Sigmoid colon (tissue), 7 donors: ENCODE results near the gene RNF125. TPM values are rescaled to one million over a fixed set of nuclear protein-coding genes. Genes with fewer than 3 reads are reported as not detected.

Source experiments
- DNase-seq: peaks from one replicate; pipeline ENCODE4 v3.0.0-alpha.2; 2019
- H3K27ac ChIP-seq, 4 donors: fragments of 200-600 bp; sonication (generic); one replicate each; pipeline ENCODE4 v1.5.1; 2016 to 2019; ENCODE audit warnings: mild to moderate bottlenecking in 1 of 4
- H3K27me3 ChIP-seq, 3 donors: fragments of 200-600 bp; sonication (generic); one replicate each; pipeline ENCODE4 v1.5.1; 2019; ENCODE audit warnings: mild to moderate bottlenecking in 1 of 3
- H3K36me3 ChIP-seq, 4 donors: fragments of 200-600 bp; sonication (generic); one replicate each; pipeline ENCODE4 v1.5.1; 2016 to 2019
- H3K4me1 ChIP-seq, 4 donors: fragments of 200-600 bp; sonication (generic); one replicate each; pipeline ENCODE4 v1.5.1; 2017 to 2019
- H3K4me3 ChIP-seq, 4 donors: fragments of 200-600 bp; sonication (generic); one replicate each; pipeline ENCODE4 v1.5.1; 2017 to 2019; ENCODE audit warnings: mild to moderate bottlenecking in 2 of 4, moderate library complexity in 1 of 4
- H3K9me3 ChIP-seq, 4 donors: fragments of 200-600 bp in 3 of 4; sonication (generic) in 3 of 4; one replicate each; pipeline versions ENCODE4 v1.5.1 to v1.6.1; 2013 to 2019
- EP300 ChIP-seq, 4 donors: sonication (generic); formaldehyde crosslinking; IDR thresholded peaks; one replicate each; pipeline ENCODE4 v1.6.1; 2017; ENCODE audit warnings: antibody characterized with exemption in 4 of 4
- POLR2A ChIP-seq, 2 donors: fragments of 450-650 bp; IDR thresholded peaks; one replicate each; pipeline ENCODE4 v1.6.1; 2016; ENCODE audit warnings: antibody characterized with exemption in 2 of 2, mild to moderate bottlenecking in 2 of 2, moderate library complexity in 2 of 2
- POLR2AphosphoS5 ChIP-seq, 4 donors: sonication (generic); formaldehyde crosslinking; IDR thresholded peaks; one replicate each; pipeline ENCODE4 v1.6.1; 2017; ENCODE audit warnings: antibody characterized with exemption in 4 of 4
- WGBS, 2 donors: extraction: QIAGEN DNeasy Blood & Tissue Kit; methylation state at CpG; one replicate each; pipeline ENCODE4 v1.1.7; 2013; 5-methylcytosine and 5-hydroxymethylcytosine counted together
- intact Hi-C: fragments of 100-400 bp; cut with DNase I; formaldehyde crosslinking; loops from one replicate; pipeline ENCODE4 v1.15.1; 2023
- polyA plus RNA-seq, 3 donors: library from polyadenylated mRNA; stranded (reverse); fragments of 200-250 nt; gene quantifications; one replicate each; pipeline ENCODE4 v1.2.3, GENCODE V29; 2013
- total RNA-seq, 4 donors: library from RNA; depleted of rRNA; stranded (reverse); fragments of >200 nt; gene quantifications; one replicate each; pipeline ENCODE4 v1.1.0, GENCODE V29; 2016
- TF ChIP-seq, protein P1 (sequence below), 4 experiments: fragments of 450-650 bp in 3 of 4; fragments of 200-600 bp in 1 of 4; IDR thresholded peaks; one replicate each; pipeline ENCODE4 v1.5.1; 2016 to 2019; ENCODE audit warnings: antibody characterized with exemption in 4 of 4, mild to moderate bottlenecking in 3 of 4, moderate library complexity in 2 of 4
- donor health status: healthy with polysubstance abuse.
- donor health status: Bipolar disorder and iron deficiency.
- donor health status: healthy.

The RNF125 gene
- total and polyA plus RNA-seq, 7 donors: 0.95 to 5.9 (median 4.8) TPM

DNA sequence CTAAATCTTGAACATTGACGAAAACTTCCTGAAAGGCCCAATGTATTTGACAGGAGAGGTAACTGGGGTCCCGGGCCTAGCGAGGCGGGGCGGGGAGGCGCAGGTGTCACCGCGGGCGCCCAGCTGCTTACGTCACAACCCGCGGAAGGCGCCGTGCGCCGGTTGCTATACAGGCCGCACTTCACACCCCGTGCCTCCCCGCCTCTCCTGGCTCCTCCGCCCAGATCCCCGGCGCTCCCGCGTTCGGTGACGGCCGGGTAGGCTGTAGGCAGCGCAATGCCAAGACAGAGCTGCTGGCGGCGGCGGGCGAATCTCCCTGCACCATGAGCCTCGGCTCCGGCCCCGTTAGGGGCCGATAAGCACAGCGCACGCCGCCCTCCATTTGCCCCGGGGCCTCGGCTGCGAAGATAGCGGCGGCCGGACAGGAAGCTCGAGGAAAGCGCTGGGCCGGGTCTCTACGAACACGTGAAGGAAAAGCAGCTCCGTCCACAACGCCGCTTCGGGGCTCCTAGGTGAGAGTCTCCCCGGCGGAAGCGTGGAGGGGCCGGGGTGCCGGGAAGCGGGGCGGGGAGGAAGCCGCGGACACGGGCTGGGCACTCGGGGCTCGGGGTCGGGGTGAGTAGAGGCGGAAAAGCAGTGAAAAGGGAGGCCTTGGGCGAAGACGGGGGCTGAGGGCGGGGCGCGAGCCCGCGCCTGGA, 73.2 kb downstream of the RNF125 start, which contains the start of gene RNF138:
RNF138 (plus strand) TSS at position 151 of the 698 bp plus-strand sequence. CDS start 903 bp downstream, outside the sequence.
- intact Hi-C loops: loop anchor here (2.0 to 10.0 kb wide), 2 partner anchors 149 to 193 kb away; partner anchors contain the start of gene TRAPPC8
- TF ChIP-seq EP300 (IDR thresholded peaks at IDR 0.05) (peak in 1 of 4 donors; percentile 6), POLR2A (IDR thresholded peaks at IDR 0.05) (peak; percentile 41 to 64), POLR2AphosphoS5 (IDR thresholded peaks at IDR 0.05) (peak; percentile 77 to 86 (median 81))
- TF ChIP-seq, protein P1, sequence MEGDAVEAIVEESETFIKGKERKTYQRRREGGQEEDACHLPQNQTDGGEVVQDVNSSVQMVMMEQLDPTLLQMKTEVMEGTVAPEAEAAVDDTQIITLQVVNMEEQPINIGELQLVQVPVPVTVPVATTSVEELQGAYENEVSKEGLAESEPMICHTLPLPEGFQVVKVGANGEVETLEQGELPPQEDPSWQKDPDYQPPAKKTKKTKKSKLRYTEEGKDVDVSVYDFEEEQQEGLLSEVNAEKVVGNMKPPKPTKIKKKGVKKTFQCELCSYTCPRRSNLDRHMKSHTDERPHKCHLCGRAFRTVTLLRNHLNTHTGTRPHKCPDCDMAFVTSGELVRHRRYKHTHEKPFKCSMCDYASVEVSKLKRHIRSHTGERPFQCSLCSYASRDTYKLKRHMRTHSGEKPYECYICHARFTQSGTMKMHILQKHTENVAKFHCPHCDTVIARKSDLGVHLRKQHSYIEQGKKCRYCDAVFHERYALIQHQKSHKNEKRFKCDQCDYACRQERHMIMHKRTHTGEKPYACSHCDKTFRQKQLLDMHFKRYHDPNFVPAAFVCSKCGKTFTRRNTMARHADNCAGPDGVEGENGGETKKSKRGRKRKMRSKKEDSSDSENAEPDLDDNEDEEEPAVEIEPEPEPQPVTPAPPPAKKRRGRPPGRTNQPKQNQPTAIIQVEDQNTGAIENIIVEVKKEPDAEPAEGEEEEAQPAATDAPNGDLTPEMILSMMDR (IDR thresholded peaks at IDR 0.05): no peak
- Histone ChIP-seq H3K27ac (peak within 1 kb of the TSS; percentile 94 to 100 (median 100)), H3K9me3 (no peaks in the 10 kb centered on the region), H3K4me3 (peak within 1 kb of the TSS; percentile 69 to 95 (median 78)), H3K4me1 (peaks cover 0 to 30% (median 21%) of the 10 kb centered on the region in 4 donors), H3K36me3 (no peaks in the 10 kb centered on the region), H3K27me3 (no peaks in the 10 kb centered on the region)
- peak; percentile 95 for DNase-seq
- WGBS, 2 donors: 1% methylated on average over 75 of the region's 75 CpGs

DNA sequence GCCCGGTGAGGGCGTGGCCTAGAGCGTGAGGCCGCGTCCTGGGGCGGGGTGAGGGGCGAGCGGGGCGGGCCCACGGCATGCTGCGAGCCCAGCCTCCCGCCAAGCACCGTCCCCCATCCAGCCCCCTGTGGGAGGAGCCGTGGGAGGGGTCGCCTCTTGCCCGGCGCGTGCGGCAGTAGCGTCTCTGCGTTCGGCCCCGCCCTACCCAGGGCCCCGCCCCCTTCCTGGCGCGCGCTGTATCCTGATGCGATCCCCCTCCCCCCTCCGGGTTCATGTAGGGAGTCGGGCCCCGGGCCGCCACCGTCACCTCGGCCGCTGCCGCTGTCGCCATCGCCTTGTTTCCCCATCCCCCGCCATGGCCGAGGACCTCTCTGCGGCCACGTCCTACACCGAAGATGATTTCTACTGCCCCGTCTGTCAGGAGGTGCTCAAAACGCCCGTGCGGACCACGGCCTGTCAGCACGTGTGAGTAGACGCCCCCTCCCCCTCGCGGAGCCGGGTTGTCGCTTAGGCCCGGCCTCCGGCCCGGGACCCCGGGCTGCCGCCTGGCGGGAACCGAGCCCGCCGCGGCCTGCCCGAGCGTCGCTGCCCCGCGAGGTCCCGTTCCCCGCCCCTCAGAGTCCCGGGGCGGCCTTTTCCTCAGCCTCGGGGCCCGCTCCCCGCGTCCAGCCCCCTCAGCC, 73.9 kb downstream of the RNF125 start:
- Histone ChIP-seq H3K4me3 (peak overlapping the region; percentile 69 to 95 (median 78)), H3K27ac (peak overlapping the region; percentile 94 to 100 (median 100)), H3K27me3 (no peaks in the 10 kb centered on the region), H3K36me3 (no peaks in the 10 kb centered on the region), H3K9me3 (no peaks in the 10 kb centered on the region), H3K4me1 (peaks cover 0 to 37% (median 21%) of the 10 kb centered on the region in 4 donors)
- TF ChIP-seq POLR2A (IDR thresholded peaks at IDR 0.05) (peak; percentile 33 to 54), EP300 (IDR thresholded peaks at IDR 0.05) (peak in 1 of 4 donors; percentile 37), POLR2AphosphoS5 (IDR thresholded peaks at IDR 0.05) (peak; percentile 77 to 86 (median 82))
- TF ChIP-seq, protein P1 (IDR thresholded peaks at IDR 0.05): no peak
- WGBS, 2 donors: 1% methylated on average over 77 of the region's 77 CpGs
- peak; percentile 100 for DNase-seq
- intact Hi-C loops: loop anchor here (10.0 kb wide), 1 partner anchor 192 kb away; no protein-coding TSS in a partner anchor

DNA sequence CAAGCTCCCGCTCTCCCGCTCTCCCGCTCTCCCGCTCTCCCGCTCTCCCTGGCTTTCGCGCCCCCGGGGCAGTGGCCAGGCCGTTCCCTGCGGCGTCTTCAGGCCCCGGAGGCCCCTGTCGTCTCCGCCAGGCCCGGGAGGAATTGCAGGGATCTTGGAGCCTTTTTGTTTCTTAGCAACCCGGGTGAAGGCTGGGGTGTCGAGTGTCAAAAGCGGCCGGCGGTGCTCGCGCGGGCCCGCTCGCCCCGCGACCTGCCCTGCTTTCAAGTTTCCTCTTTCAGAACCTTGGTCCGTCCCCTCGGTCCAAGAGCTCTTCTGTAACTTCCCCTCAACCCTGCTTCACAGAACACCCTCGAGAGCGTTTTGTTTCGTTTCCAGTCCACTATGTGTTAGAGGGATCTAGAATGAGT, 74.5 kb downstream of the RNF125 start:
- no peaks in the 10 kb centered on the region for H3K9me3 ChIP-seq
- intact Hi-C loops: loop anchor here (10.0 kb wide), 1 partner anchor 192 kb away; no protein-coding TSS in a partner anchor
- peaks cover 0 to 41% (median 21%) of the 10 kb centered on the region in 4 donors for H3K4me1 ChIP-seq
- peak; percentile 77 for DNase-seq
- TF ChIP-seq, protein P1 (IDR thresholded peaks at IDR 0.05): no peak
- TF ChIP-seq POLR2AphosphoS5 (IDR thresholded peaks at IDR 0.05): peak in 2 of 4 donors; percentile 5 to 33
- TF ChIP-seq EP300 (IDR thresholded peaks at IDR 0.05): no peak
- TF ChIP-seq POLR2A (IDR thresholded peaks at IDR 0.05): peak in 1 of 2 donors; percentile 19
- H3K27me3 ChIP-seq: no peaks in the 10 kb centered on the region
- peak overlapping the region; percentile 69 to 95 (median 78) for H3K4me3 ChIP-seq
- 0 to 1% methylated on average over 32 of the region's 32 CpGs for WGBS, 2 donors
- no peaks in the 10 kb centered on the region for H3K36me3 ChIP-seq
- peak overlapping the region; percentile 94 to 100 (median 100) for H3K27ac ChIP-seq

DNA sequence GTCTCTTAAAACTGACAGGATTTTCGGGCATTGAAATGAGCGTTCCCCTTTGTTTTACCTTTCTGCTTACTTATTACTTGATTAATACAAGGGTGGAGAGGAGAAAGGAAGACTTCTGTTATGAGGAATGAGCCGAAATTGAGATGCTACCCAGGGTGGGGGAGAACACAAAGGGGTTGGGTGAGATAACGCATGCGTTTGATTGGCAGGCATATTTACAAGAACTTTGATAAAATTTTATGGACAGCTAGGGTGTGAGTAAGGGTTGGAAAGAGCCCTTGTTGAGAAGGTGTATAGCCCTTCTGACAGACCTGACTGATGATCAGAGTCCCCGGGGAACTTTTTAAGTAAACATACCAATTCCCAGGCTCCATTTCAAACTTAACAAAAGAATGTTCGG, 74.9 kb downstream of the RNF125 start:
- H3K4me1 ChIP-seq: peaks cover 0 to 41% (median 21%) of the 10 kb centered on the region in 4 donors
- H3K9me3 ChIP-seq: no peaks in the 10 kb centered on the region
- H3K36me3 ChIP-seq: no peaks in the 10 kb centered on the region
- 1 to 9% methylated on average over 7 of the region's 7 CpGs for WGBS, 2 donors
- no peaks in the 10 kb centered on the region for H3K27me3 ChIP-seq
- peak overlapping the region; percentile 69 to 95 (median 78) for H3K4me3 ChIP-seq
- peak overlapping the region; percentile 94 to 100 (median 100) for H3K27ac ChIP-seq
- intact Hi-C loops: loop anchor here (10.0 kb wide), 1 partner anchor 191 kb away; no protein-coding TSS in a partner anchor
- no peak for DNase-seq
- TF ChIP-seq POLR2A (IDR thresholded peaks at IDR 0.05) (no peak), EP300 (IDR thresholded peaks at IDR 0.05) (no peak), POLR2AphosphoS5 (IDR thresholded peaks at IDR 0.05) (no peak)
- TF ChIP-seq, protein P1 (IDR thresholded peaks at IDR 0.05): no peak
